ENCODE results near the gene JARID2. TPM values are rescaled to one million over a fixed set of nuclear protein-coding genes. Genes with fewer than 3 reads are reported as not detected.

JARID2 gene
- total RNA-seq, 2 donors from 2014 or later, result 3.6 to 4.6 TPM

- no peak for DNase-seq
- no peaks in the 10 kb centered on the region for H3K36me3 ChIP-seq (replicated peaks in 1 of 2; ENCODE audit: insufficient read depth in 1 of 2, low read depth in 2 of 2)
Observed at GRCh38 chr6:15282334-15282733, 36.5 kb downstream of the JARID2 start.

DNA sequence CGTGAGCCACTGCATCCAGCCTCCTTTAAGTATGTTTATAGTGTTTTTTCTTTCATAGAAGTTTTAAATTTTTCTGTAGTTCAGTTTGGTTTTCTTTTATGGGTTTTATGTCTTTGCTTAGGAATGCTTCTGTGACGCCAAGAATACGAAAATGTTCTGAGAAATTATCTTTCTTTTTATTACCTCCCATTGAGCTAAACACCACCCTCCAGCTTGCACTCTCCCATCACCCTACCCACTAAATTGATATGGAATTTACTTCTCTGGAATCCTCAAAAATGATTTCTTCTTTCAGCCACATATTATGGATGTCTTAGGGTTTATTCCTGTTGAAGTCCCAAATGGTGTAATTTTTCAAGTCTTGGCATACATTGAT is 38.1 kb downstream of the JARID2 start:
- DNase-seq, result no peak
- ATAC-seq, result no peak
- Histone ChIP-seq H3K27me3 (no peaks in the 10 kb centered on the region), H3K36me3 (replicated peaks in 1 of 2; ENCODE audit: insufficient read depth in 1 of 2, low read depth in 2 of 2) (no peaks in the 10 kb centered on the region), H3K4me3 (no peak overlapping the region), H3K27ac (no peak overlapping the region), H3K4me1 (peaks cover 32% of the 10 kb centered on the region), H3K9me3 (no peaks in the 10 kb centered on the region)
- TF ChIP-seq, protein P1, sequence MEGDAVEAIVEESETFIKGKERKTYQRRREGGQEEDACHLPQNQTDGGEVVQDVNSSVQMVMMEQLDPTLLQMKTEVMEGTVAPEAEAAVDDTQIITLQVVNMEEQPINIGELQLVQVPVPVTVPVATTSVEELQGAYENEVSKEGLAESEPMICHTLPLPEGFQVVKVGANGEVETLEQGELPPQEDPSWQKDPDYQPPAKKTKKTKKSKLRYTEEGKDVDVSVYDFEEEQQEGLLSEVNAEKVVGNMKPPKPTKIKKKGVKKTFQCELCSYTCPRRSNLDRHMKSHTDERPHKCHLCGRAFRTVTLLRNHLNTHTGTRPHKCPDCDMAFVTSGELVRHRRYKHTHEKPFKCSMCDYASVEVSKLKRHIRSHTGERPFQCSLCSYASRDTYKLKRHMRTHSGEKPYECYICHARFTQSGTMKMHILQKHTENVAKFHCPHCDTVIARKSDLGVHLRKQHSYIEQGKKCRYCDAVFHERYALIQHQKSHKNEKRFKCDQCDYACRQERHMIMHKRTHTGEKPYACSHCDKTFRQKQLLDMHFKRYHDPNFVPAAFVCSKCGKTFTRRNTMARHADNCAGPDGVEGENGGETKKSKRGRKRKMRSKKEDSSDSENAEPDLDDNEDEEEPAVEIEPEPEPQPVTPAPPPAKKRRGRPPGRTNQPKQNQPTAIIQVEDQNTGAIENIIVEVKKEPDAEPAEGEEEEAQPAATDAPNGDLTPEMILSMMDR (IDR thresholded peaks at IDR 0.05), result no peak
- no peak for TF ChIP-seq POLR2A (IDR thresholded peaks at IDR 0.05)
- intact Hi-C loops (cut with DNase I), result no loop called here
- WGBS, 2 donors, result 85 to 91% methylated on average over 3 of the region's 3 CpGs

More at GRCh38 chr6:15282334-15282733, 36.5 kb downstream of the JARID2 start:
- Histone ChIP-seq H3K9me3 (no peaks in the 10 kb centered on the region), H3K4me1 (peaks cover 33% of the 10 kb centered on the region), H3K27ac (no peak overlapping the region), H3K27me3 (no peaks in the 10 kb centered on the region), H3K4me3 (no peak overlapping the region)
- intact Hi-C loops (cut with DNase I), result no loop called here
- no peak for ATAC-seq
- 93% methylated on average over 4 of the region's 4 CpGs for WGBS, 2 donors
- TF ChIP-seq, protein P1 (IDR thresholded peaks at IDR 0.05), result no peak
- no peak for TF ChIP-seq POLR2A (IDR thresholded peaks at IDR 0.05)

GRCh38 chr6:15284743-15285142 is 38.9 kb downstream of the JARID2 start:
- ATAC-seq (peak; percentile 72), DNase-seq (peak; percentile 37 to 65 (median 48))
- Histone ChIP-seq H3K4me3 (no peak overlapping the region), H3K36me3 (replicated peaks in 1 of 2; ENCODE audit: insufficient read depth in 1 of 2, low read depth in 2 of 2) (no peaks in the 10 kb centered on the region), H3K27me3 (no peaks in the 10 kb centered on the region), H3K4me1 (peaks cover 24% of the 10 kb centered on the region), H3K9me3 (no peaks in the 10 kb centered on the region), H3K27ac (no peak overlapping the region)
- 61 to 78% methylated on average over 1 of the region's 1 CpG for WGBS, 2 donors
- intact Hi-C loops (cut with DNase I), result no loop called here
- TF ChIP-seq POLR2A (IDR thresholded peaks at IDR 0.05), result no peak
- TF ChIP-seq, protein P1 (IDR thresholded peaks at IDR 0.05), result no peak

DNA sequence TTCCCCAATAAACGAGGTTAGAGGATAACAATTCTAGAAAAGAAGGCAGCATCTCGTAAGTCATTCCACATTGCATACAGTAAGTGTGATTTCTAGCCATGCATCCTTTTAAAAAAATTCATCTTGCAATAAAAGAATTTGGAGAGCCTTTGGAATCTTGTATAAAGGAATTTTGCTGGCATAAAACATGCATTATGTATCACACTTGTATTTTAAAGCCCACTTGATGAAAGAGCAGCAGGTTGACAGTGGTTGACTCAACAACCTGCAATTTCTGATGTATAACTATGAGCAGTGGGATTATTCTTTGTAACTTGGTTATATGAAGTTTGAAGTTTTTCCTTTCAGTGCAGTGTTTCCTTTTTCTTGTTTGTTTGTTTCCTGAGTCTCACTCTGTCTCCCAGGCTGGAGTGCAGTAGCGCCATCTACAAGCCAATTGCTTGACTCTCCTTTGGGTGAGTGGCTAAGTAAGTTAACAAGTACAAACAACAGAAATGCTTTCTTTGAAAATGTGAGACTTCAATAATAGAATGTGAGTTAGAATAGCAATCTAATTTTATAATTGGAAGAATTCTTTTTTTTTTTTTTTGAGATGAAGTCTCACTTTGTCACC is 39.9 kb downstream of the JARID2 start:
- TF ChIP-seq, protein P1 (IDR thresholded peaks at IDR 0.05), result no peak
- no peak for TF ChIP-seq POLR2A (IDR thresholded peaks at IDR 0.05)
- DNase-seq, result no peak
- H3K27me3 ChIP-seq, result no peaks in the 10 kb centered on the region
- H3K9me3 ChIP-seq, result no peaks in the 10 kb centered on the region
- H3K4me1 ChIP-seq, result peaks cover 14% of the 10 kb centered on the region
- no peak overlapping the region for H3K27ac ChIP-seq
- 89 to 92% methylated on average over 3 of the region's 3 CpGs for WGBS, 2 donors
- H3K36me3 ChIP-seq (replicated peaks in 1 of 2; ENCODE audit: insufficient read depth in 1 of 2, low read depth in 2 of 2), result no peaks in the 10 kb centered on the region
- H3K4me3 ChIP-seq, result no peak overlapping the region
- intact Hi-C loops (cut with DNase I), result no loop called here
- no peak for ATAC-seq
